Gastrocnemius medialis (tissue), 4 donors: ENCODE data around the gene ANKDD1A.

Source experiments
- CTCF ChIP-seq, 5 experiments: fragments of 450-650 bp in 3 of 5; fragments of 200-600 bp in 2 of 5; sonication (generic) in 2 of 5; IDR thresholded peaks in 4 of 5; conservative IDR thresholded peaks in 1 of 5; 1 replicate in 4 of 5; 2 replicates in 1 of 5; pipeline ENCODE4 v1.5.1; 2016 to 2019; ENCODE audit warnings: antibody characterized with exemption in 5 of 5, mild to moderate bottlenecking in 3 of 5, moderate library complexity in 3 of 5
- POLR2A ChIP-seq, 2 donors: fragments of 450-650 bp; IDR thresholded peaks; one replicate each; pipeline ENCODE4 v1.6.1; 2017; ENCODE audit warnings: antibody characterized with exemption in 2 of 2, mild to moderate bottlenecking in 2 of 2, moderate library complexity in 2 of 2

GRCh38 chr15:64930778-64931371 lies 19.2 kb downstream of the ANKDD1A start:
- no peak for TF ChIP-seq CTCF (IDR thresholded peaks at IDR 0.05 in 4 of 5, conservative IDR thresholded peaks at IDR 0.05 in 1 of 5)
- TF ChIP-seq POLR2A (IDR thresholded peaks at IDR 0.05), result no peak
